GM21526 (cell line): ENCODE data around the gene LRRFIP2.
"Not testable (repeated sequence)": the region's sequence is repeated elsewhere in the genome, so short reads cannot be mapped to it uniquely, and the experiment has no call there.

Experiments
- ATAC-seq: cut with Tn5 transposase; IDR thresholded peaks from one replicate; pipeline ENCODE4 v1.9.1; 2021; ENCODE audit warnings: moderate library complexity; ENCODE audit not compliant: unreplicated experiment, low FRiP score

Gene LRRFIP2

GRCh38 chr3:37074178-37074577 lies 100.2 kb downstream of the LRRFIP2 start:
- ATAC-seq: no peak

- ATAC-seq: no peak
Observed at GRCh38 chr3:37072892-37073291, 101.5 kb downstream of the LRRFIP2 start.

- no peak for ATAC-seq
Observed at GRCh38 chr3:37071921-37072320, 102.5 kb downstream of the LRRFIP2 start.

- ATAC-seq: no peak
Observed at GRCh38 chr3:37068031-37068430, 106.4 kb downstream of the LRRFIP2 start.

- ATAC-seq: no peak
Observed at GRCh38 chr3:37067577-37067976, 106.8 kb downstream of the LRRFIP2 start.

GRCh38 chr3:37064747-37065146 lies 109.6 kb downstream of the LRRFIP2 start:
- no peak for ATAC-seq

GRCh38 chr3:37058117-37058516 lies 116.3 kb downstream of the LRRFIP2 start:
- ATAC-seq: no peak

- ATAC-seq: no peak
Observed at GRCh38 chr3:37056826-37057225, 117.6 kb downstream of the LRRFIP2 start.

- ATAC-seq: not testable (repeated sequence)
Observed at GRCh38 chr3:37055077-37055476, 119.3 kb downstream of the LRRFIP2 start.

DNA sequence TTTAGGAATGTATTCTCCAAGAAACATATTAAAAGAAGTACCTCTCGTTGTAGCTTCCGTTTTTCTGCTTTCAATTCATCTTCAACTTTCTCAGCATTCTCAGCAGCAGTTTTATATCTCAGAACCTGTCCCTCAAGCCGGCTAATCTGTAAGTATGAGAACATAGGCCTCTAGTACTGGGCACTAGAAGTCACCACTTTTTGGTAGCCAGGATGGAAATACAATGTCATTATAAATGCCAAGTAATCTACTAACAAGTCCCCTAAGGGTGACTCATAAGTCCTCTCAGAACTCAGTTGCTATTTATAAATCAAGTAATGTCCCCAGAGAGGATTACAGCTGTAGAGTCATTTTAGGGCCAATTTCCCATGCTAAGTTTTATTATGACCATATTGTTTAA lies 120.0 kb downstream of the LRRFIP2 start:
- ATAC-seq: peak; percentile 78

- ATAC-seq: no peak
Observed at GRCh38 chr3:37053753-37054152, 120.6 kb downstream of the LRRFIP2 start.

DNA sequence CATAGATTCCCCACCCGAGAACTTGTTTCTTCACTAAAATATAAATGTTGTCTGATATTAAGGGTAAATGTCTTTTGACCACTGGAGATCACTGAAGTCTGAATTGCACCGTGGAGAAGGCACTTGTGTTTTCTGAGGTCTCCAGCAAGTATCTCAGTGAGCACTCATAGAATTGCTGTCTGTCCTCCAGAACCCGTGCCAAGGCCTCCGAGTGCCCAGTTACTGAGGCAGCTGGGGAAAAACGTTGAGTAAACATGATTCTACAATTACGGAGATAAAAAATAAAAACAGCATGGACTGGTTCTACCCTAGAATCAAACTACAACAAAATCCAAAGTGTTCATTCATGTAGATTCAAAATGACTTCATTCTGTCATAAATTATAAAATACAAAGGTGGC lies 121.0 kb downstream of the LRRFIP2 start:
- no peak for ATAC-seq

- no peak for ATAC-seq
Observed at GRCh38 chr3:37052860-37053259, 121.5 kb downstream of the LRRFIP2 start.

DNA sequence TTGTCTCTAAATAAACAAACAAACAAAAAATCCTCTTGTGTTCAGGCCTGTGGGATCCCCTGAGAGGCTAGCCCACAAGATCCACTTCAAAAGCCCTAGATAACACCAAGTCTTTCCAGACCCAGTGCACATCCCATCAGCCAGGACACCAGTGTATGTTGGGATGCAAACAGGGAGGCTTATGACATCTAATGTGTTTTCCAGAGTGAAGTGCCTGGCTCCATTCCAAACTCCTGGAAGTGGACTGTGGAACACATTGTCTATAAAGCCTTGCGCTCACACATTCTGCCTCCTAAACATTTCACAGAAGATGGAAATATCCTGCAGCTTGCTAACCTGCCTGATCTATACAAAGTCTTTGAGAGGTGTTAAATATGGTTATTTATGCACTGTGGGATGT lies 124.1 kb downstream of the LRRFIP2 start:
- no peak for ATAC-seq

DNA sequence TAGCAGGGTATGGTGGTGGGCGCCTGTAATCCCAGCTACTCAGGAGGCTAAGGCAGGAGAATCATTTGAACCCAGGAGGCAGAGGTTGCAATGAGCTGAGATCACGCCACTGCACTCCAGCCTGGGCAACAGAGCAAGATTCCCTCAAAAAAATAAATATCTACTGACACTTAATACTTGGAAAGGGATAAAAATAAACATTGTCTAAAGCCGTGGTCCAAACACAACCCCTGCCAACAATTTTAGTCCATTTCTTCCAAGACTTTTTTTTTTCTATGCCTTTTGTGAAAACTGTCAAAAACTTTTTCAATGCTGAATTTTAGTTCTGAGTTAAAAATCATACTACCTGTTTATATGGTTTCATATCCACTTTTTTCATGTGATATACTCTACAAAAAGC lies 131.7 kb downstream of the LRRFIP2 start:
- ATAC-seq: not testable (repeated sequence)

DNA sequence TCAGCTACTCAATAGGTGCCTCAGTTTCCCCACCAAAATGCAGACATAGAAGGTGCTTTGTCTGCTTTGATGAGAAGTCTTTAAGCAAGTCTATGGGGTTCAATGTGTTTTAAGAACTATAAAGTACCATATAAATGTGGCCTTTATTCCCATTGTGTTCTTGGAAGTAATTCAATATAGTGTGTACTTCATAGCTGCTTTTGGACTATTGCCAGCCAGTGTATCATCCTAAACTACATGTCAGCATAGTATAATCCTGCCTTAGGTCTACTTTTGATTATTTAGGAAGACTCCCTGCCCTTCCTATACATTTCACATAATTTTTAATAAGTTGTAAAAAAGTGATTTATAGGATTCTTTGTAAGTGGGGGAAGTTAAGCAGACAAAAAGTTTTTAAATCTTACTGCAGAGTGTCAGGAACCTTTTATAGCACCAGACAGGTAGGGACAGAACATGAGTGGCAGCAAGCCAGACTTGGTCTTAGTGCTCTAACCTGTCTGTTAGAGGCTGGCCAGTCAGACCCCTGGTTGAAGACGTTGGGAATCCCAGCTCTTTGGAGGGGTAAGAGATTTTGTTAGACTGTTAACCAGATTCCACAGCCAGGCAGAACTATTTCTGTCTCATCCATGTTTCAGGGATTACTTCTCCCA lies 132.7 kb downstream of the LRRFIP2 start:
- ATAC-seq: no peak

GRCh38 chr3:37040231-37040630 lies 134.2 kb downstream of the LRRFIP2 start:
- no peak for ATAC-seq

GRCh38 chr3:37039161-37039846 lies 135.1 kb downstream of the LRRFIP2 start:
- ATAC-seq: no peak

DNA sequence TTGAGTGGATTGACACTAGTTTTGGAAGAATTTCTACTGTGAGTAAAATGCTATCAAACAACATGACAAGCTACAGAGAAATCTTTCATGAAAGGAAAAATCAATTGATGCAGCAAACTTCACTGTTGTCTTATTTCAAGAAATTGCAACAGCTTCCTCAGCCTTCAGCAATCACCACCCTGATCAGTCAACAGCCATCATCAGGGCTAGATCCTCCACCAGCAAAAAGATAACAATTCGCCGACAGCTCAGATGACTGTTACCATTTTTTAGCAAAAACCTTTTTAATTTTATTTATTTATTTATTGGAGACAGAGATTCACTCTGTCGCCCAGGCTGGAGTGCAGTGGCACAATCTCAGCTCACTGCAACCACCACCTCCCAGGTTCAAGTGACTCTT lies 137.0 kb downstream of the LRRFIP2 start:
- ATAC-seq: no peak

DNA sequence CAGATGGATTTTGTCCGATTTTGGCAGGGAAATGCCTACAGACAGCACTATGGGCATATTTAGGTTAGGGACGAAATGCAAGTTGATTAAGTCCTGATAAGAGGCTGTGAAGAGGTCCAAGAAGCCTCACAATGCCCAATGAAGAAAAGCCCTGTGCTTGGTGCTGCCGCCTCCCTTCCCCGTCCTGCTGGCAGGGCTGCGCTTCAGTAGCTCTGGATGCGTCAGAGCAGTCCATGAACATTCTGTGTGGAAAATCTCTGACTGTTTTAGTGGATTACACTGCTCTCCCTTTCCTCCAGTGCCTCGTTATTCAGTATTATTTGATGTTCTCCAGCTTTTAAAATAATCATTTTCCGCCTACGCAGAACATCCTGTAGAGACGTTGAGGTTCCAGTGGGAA lies 141.4 kb downstream of the LRRFIP2 start:
- no peak for ATAC-seq

GRCh38 chr3:37031096-37031682 lies 143.2 kb downstream of the LRRFIP2 start:
- ATAC-seq: no peak

DNA sequence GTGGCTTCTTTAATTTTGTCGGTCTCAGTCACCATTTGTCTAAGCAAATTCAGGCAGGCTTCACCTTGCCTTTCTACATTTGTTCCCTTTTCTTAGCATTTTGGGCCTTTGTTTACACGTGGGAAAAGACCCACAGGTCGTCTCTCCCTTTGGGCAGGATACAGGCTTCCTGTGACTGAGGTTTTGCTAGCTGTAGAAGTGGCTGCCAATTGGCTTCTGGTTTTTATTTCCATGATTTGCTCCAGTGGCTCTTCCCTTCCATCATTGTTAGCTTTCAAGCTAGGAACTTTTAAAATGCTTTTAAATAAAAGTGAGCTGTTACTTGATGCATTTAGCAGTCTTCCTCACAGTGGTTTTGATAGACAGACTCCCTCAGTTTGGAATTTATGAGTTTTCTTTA lies 143.8 kb downstream of the LRRFIP2 start:
- no peak for ATAC-seq
